ENCODE results near the gene PARD3B.

Gene PARD3B

GRCh38 chr2:205662206-205662965 is 1117.1 kb downstream of the PARD3B start:
- no peak for DNase-seq (ENCODE audit: low read depth in 3 of 3, low spot score in 1 of 3)

GRCh38 chr2:205665791-205666190 is 1120.5 kb downstream of the PARD3B start:
- DNase-seq (ENCODE audit: low read depth in 3 of 3, low spot score in 1 of 3) = no peak
